SKM-1 (cell line): ENCODE results near the gene BRI3.

Source experiments
- DNase-seq: peaks from one replicate; lab custom pipeline; 2025; ENCODE audit not compliant: unreplicated experiment; lab: John Stamatoyannopoulos, UW

BRI3 gene

DNA sequence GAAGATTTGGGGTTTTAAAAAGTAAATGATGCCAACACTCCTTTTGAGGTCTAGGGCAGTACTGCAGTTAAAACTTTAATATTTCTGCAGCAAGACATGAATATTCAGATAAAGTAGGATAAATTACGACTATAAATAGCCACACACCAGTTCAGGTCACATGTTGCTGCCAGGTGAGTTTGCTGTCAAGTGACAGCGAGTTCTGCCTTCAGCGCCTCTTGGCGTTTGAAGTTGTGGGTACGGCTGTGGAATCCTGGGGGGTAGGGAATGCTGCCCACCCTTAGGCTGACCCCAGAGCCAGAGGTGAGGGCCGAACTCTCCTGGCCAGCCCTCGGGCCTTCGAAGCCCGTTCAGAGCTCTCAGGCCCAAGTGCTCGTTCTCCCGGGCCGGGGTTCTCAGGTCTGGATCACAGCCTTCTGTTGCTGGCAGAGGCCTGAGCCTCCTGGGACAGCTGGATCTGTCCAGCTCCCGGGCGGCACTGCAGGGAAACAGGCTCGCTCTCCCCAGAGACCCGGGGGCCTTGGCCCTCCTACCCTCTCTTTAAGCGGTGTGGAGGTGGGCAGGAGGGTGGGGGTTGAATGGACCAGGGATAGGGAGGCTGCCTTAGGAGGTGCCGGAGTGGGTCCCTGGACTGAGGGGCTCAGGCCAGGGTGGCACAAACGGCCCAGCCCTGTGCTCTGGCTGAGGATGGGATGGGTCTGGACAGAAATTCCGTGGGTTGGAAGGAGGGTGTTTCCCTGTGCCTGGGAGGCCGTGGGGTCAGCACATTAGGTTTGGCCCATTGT, 5.4 kb downstream of the BRI3 start:
- no peak for DNase-seq

DNA sequence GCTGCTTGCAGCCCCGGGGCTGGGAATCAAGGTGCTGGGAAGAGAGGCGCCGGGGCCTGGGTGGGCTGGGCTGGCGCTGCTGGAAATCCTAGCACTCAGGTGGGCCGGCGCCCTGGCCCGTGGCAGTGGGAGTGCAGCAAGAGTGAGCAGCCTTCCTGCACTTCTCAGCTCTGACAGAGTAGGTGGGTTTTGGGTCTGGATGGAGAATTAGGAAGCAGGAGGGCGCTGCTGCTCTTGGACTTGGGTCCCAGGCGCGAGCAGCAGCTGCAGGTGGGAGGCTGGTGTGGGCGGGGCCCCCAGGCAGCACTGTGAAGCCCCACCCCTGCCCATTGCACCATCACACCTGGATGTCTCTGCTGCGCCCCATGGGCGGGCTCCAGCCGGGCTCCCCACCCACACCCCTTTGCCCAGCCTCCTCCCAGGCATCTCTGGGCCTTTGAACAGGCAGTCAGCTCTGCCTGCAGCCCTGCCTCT, 6.0 kb downstream of the BRI3 start:
- no peak for DNase-seq

DNA sequence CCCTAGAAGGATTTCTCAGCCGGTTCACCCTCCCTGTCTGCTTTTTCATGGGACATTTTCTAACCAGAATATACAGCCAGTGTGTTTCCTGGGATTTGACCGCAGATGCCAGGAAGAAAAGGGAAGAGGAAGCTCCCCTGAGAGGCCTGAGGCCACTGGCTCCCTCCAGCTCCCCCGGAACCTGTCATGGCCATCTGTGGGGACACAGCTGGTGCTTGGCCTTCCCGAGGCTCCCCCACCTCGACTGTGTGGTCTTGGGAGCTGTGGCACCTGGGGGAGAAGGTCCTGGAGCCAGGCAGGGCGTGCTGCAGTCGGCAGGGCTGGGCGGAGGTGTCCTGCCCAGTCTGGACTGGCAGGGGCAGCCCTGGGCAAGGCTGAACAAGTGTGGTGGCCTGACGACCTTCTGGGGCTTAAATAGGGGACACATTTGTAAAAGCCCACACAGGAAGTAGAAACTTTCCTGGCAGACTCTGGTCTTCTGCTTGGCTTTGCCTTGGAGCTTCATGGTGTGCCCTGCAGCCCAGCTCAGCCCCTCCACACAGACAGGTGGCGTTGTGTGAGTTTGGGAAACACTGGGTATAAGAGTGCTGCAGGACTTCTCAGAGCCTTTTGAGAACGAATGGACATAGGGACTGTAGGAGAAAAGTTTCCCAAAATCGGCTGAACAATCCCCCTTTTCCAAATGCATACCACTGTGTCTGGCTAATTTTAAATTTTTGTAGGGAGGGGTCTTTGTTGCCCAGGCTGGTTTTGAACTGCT, 6.8 kb downstream of the BRI3 start:
- no peak for DNase-seq

DNA sequence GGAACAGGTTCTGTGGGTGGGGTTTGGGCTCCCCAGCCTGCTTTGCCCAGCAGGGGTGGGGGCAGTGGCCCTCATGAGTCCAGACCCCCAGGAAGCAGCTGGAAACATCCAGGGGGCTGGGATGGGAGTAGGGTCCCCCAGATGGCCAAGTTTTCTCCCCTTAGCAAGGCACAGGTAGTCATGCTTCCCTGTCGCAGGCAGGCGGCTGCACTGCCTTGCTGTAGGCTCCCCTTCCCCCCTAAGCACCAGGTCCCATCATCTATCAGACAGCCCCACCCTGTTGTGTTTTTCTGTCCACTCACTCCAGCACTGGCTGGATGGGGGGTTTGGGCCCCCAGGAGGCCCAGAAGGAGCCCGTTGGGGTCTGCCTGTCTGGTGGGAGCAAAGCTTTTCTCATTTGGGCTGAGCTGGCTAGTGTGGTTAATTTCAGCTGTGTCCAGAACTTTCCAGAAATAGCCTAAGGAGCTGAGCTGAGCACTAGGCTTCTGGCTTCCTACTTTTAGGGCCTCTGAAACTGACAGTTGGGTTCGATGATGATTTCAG, 7.9 kb downstream of the BRI3 start:
- DNase-seq, result no peak

DNA sequence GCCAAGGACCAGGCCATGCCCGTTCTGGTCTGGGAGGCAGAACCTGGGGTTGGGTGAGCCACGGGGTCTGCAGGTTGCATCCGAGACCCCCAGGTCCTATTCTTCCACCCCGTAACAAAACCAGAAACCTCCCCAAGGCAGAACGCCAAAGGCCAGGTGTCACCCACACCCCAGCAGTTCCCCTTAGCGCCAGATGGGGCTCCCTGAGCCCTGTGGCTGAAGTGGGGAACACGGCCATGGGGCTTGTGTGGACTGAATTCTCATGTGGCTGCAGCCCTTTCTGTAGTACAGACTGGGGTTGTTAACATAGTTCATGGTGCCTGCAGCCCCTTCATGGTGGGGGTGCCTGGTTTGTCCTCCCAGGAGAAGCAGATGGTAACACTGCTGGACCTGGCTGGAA, 10.2 kb downstream of the BRI3 start:
- no peak for DNase-seq

DNA sequence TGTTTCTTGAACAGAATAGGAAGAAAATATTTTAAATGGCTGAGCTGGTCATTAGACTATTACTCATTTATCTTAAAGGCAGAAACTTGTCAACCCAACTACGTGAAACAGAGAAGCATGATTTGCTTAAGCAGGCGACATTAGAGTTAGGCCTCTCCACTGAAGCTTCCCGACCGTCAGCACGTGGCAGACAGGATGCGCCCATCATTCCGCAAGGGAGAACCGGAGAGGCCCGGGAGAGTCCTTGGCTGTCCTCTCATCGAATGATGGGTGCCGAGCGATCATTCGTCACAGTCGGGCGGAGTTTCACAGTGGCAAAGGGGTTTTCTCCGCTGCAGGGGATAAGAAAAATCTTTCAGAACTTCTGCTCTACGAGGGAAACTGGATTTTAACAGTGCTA, 11.8 kb downstream of the BRI3 start:
- no peak for DNase-seq

DNA sequence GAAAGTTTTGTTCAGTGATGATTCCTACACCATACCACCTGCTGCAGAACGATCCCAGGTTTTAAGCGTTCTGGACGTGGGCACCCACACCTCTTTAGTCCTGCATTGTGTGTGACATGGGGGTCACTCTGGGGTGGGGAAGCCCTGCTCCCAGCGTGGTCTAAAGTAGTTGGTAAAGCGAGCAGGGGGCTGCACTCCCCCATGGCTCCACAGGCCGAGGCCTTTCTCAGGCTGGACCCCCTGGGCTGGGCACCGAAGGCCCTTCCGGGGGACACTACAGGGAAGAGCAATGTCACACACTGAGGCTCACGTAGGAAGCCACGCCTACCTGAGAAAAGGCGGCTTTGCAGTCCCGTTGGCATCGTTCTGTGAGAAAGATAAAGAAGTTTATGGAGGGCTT, 12.3 kb downstream of the BRI3 start:
- DNase-seq, result no peak

DNA sequence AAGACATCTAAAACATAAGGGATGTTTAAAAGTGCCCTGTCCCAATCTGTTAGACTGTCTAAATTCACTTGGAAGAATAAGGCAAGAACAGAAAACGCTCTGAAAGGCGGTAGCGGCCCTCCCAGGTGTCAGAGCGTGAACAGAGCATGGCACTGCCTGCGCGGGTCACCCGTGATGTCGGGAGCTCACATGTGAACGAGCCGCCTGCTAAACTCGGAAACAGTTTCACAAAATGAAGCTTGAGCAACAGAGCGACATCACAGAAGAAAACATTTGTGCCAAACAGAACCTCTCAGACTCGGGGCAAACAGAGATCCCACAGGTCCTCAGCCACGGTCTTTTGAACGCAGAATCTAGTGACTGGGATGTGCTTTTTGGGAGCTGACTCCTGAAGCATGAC, 12.8 kb downstream of the BRI3 start:
- no peak for DNase-seq

DNA sequence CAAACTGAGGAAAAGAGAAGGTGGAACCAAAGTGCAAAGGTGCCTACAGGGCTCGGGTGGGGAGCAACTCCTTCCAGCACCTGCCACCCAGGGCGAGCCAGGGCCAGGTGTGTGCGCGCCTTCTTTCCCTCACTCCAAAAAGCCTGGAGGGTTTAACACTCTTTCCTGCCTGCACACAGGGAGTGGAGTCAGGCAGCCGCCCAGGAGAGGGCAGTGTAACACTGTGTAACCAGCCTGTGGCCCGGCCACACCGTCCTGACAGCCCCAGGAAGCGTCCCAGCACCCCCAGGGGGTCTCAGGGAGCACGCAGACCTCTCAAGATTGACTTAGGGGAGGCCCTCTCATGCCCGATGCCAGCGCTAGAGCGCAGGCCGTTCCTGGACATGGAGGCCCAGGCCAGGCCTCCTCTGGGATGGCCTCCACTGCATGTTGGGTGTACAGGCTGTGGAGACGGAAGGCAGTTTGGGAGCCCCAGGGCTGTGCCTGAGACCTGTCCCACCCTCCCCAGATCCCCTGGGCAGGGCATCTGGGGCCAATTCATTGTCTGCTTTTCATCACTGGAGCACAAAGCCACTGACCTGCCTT, 13.4 kb downstream of the BRI3 start:
- no peak for DNase-seq

DNA sequence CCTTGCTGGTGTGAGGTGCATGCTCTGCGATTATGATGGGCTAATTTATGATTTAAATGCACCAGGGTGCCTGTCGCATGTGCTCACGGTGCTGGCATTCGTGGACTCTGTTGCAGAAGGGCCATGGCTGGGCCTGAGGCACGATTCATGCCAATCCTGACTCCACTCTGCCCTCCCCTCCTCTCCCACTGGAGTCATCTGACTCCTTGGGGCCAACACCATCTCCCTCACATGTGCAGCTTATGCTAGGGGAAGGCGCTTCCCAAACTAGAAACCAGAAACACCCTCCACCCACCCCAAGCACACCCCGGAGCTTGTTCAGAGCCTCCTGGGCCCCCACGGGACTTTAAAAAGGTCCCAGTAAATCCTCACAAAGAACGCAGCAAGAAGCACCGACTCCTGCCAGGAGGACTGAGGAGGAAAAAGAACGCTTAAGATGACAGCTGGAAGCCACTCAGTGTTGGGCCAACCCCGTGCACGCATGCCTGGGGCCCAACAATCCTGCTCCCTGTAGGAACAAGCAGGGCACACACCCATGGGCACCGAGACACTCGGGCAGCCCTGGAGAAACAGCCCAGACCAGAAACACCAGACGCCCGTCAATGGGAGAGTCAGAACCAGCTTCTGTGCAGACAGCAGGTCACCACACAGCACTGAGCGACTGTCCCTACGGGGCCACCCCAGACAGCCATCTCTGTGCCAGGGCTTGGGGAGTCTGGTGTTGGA, 14.1 kb downstream of the BRI3 start:
- DNase-seq, result no peak

DNA sequence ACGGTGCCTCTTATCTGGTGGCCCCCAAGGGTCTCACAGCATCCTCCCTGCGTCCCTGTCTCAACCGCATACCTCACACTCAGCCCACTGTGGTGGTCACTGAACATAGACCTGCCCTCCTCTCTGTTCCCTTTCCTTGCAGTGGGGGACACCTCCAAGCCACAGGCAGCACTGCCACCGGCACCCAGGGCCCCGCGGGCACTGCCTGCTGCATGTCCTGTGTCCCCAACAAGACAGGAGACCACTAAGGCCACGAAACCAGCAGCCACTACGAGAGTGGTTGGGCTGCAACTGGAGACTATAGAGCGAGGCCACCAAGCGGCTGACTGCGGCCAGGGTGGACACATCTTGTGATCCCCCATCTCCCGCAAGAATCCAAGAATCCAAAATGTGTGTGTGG, 15.3 kb downstream of the BRI3 start:
- DNase-seq, result no peak

DNA sequence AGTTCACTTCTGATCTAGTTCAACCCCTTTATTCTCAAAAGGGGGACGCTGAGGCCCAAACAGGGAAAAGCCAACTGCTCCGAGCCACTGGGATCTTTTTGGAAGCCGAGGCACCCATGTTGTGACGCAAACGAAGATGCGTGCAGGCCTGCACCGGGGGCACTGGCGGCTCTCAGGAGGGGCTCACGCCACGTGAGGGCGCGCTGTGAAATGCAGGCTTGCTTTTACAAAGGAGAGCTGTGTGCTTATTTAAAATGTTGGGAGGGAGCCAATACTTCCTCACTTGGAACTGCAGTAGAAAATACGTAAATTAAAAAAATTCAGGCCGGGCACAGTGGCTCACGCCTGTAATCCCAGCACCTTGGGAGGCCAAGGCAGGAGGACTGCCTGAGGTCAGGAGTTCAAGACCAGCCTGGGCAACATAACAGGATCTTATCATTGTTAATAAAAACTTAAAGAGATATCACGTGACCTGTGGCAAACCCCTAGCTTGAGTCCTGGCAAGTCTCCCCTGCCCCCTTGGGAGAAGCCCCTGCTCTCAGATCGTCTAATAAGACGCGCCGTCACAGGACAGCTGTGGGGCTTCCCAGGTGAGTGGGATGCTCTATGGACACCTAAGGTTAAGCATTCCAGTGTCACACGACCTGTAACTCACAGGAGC, 16.3 kb downstream of the BRI3 start:
- DNase-seq, result no peak

DNA sequence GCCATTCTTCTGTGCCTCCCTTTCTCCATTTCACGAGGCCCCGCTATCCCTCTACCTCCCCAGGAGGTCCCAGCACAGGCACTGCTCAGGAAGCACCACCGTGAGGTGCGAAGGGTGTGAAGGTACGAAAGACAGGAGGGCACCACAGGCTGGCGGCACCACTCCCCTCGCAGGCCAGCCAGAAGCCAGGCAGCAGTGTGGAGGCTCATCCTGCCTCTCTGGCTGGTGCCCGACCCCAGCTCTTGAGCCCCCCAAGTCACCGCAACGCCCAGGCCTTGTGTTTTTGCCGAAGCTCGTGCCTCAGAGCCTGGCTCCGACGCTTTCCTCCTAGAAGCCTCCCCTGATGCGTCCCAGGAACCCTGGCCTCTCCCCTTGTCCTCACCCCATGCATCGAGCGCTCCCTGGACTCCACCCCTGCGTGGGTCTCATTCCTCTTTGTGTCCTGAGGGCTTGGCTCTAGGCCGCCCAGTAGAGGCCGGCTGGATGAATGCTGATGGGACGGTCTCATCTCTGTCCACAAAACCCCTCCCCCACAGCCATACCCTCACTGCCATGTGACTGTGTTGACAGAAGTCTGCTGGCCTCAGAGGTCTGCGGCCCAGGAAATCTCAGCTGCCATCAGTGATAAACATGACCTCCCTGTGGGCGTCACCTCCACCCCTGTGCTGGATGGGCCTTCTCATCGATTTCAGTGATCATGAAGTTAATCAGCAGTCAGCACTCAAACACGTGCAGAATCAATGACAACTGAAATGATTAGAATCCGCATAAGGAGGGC, 19.3 kb downstream of the BRI3 start:
- DNase-seq, result no peak

DNA sequence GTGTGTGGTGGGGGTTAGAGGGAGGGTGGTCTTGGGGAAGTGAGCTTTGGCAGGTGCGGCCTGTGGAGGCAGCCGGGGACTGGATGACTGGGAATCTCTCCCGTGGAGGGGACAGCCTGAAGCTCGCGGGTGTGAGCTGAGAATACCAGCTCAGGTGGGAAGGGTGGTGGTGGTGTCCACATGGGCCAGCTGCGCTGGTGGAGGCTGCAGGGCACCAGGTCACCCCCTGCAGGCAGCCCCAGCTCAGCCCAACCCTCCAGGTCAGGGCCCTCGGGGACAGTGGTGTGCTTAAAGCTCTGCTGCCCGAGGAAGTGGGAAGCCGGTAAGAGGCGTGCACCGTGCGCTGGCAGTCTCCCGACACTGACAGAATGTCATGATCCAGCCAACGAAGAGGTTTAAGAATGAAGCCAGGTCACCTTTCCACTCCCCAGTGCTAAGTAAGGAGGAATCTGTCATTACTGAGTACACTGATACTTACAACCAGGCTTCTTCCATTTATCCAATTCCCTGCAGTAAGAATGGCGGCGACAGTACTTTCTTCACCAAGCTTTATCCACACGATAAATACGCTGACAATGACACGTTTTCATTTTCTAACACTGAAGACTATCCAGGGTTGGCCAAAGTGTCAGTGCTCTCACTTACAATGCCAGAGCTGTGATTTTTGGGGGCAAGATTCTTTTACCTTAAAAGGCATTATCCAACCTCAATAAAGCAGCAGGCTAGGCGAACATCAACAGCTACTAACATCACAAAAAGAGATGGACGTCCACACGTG, 20.4 kb downstream of the BRI3 start:
- DNase-seq, result no peak

DNA sequence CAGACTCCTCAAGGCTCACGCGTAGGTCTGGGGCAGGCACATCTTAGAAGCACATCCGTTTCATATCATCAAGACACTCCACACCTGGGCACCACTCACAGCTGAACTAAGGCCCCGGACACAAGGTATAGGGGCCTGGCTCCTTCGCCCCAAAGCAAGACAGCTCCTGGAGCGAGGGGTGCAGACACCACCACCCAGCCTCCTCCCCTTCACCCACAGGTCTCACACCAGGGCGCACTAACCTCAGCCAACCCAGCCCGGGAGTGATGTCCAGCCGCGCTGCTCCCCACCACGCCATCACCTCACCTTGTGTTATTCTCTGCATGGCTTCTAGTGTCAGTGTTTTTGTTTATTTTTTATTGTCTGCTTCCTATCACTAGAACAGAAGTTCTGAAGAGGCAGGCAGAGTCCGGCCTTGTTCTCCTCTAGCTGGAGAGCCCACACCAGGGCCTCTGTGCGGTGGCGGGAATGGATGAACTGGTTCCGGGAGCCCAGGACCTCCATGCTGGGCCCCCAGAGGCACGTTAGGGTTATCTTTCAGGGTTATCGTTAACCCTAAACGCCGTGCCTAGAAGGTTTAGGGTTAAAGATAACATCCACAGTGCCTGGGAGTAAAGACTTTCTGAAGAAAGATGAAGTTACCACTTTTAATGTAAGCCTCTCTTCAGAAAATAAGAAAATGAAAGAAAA, 21.8 kb downstream of the BRI3 start:
- DNase-seq, result no peak

DNA sequence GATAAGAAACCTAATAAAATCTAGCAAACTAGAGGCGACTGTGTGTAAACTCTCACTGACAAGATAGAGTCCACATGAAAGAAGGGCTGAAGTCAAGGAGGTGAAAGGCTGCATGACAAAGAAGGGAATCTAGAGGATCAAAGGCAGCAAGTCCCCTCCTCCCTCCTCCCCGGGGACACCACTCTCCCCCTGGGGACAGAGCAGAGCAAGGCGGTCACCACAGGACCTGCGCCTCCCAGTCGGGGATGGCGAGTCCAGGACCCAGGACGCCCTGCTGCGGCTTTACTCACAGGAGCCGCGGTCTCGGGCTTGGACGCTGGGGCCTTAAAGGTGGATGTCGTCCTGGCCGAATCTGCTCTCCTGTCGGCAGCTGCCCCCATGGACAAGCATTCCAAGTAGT, 22.4 kb downstream of the BRI3 start:
- DNase-seq, result no peak

DNA sequence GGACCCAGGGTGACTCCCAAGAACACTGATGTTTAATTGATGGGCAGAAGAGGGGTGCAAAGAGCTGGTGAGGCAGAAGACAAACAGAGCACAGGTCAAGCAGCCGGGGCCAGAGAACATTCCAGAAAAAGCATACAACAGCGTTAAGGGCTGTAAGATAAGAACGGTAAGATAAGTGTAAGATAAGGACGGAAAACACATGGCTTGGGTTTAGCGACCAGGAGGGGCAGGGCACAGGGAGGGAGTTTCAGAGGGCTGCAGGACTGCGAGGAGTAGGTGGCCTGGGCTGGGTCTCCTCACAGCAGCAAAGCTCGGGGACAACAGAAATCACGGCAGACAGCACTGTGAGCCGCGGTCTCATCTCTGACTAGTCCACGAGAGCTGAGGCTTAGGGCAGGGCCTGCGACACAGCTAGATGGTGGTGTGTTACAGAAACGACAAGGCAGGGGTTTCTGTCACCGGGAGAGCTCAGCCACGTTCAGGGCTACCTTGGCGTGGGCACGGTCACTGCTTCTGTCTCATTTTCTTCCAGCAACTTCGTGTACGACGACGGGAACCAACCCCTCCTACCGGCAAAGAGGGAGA, 24.6 kb downstream of the BRI3 start:
- no peak for DNase-seq

DNA sequence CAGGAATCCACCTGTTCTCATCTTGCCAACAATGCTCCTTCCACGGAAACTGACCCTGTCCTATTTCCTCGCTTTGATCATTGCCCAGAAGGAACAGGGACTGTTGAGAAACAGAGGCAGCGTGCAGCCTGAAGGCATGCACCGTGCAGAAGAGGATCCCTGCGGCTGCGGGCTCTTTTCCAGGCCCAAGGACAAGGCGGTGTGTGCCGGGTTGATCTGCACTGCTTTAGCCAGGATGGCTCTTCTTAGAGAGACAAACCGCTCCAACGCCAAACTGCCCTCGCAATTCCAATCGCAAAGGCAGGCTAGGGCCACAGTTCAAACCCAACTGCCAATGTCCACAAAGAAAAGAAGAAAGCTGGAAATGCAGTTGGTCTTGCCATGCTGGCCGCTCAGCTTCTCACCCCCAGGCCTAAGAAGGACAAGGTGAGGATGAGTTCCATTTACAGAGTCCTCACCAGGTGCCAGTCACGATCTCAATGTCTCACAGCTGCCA, 26.5 kb downstream of the BRI3 start:
- no peak for DNase-seq
